NCI-H2107 treated with DMSO at 0.1 percent for 48 hours (cell line): ENCODE measurements around the gene DMXL2.
"Not testable (repeated sequence)": the region's sequence is repeated elsewhere in the genome, so short reads cannot be mapped to it uniquely, and the experiment has no call there.

Experiments used
- DNase-seq: peaks from one replicate; lab custom pipeline; 2025; ENCODE audit not compliant: unreplicated experiment; lab: John Stamatoyannopoulos, UW

Gene DMXL2, protein sequence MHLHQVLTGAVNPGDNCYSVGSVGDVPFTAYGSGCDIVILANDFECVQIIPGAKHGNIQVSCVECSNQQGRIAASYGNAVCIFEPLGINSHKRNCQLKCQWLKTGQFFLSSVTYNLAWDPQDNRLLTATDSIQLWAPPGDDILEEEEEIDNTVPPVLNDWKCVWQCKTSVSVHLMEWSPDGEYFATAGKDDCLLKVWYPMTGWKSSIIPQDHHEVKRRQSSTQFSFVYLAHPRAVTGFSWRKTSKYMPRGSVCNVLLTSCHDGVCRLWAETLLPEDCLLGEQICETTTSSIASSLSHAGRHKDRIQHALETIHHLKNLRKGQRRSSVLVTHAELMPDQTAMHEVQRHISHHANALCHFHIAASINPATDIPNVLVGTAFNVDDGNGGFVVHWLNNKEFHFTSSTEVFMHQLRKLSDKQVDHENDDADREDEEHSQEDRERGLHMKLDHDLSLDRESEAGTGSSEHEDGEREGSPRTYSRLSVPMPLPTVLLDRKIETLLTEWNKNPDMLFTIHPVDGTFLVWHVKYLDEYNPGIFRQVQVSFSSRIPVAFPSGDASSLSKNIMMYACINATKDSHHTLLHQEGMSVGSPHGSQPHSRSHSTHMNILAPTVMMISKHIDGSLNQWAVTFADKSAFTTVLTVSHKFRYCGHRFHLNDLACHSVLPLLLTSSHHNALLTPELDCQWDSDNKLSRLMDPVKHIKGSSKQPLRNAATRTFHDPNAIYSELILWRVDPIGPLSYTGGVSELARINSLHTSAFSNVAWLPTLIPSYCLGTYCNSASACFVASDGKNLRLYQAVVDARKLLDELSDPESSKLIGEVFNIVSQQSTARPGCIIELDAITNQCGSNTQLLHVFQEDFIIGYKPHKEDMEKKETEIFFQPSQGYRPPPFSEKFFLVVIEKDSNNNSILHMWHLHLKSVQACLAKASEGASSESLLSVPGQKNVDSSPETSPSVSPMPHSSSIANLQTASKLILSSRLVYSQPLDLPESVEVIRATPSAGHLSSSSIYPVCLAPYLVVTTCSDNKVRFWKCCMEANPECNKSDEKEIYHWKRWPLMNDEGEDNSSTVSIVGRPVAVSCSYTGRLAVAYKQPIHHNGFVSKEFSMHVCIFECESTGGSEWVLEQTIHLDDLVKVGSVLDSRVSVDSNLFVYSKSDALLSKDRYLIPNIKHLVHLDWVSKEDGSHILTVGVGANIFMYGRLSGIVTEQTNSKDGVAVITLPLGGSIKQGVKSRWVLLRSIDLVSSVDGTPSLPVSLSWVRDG (N-terminal part only)

GRCh38 chr15:51622604-51623370 is at the start of gene DMXL2:
Gene DMXL2, minus strand, starts transcription at chr15:51622771. Its CDS starts 226 bp downstream, at chr15:51622545.
- DNase-seq: peak; percentile 61

DNA sequence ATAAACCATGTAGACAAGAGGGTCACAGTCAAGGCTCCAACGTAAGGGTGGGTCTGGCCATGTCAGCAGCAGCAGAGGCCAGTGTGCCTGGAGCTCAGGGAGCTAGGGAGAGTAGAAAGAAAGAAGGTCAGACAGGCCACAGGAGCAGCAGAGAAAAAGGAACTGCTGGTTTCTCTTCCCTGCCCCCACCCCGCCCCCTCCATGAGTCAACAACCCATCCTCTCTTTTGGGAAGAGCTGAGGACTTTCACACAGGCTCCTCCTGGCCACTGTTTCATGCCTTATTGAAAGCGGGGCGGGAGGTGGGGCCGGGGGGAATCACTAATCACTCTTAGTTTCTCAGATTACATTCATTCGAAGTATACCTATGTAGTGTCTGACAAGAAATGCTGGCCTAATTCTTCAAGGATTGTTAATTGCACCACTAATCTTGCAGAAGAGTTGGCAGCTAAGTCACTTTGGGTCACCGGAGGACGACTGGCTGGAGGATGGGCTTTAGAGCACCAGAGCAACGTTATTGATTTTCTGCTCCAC is 49.6 kb upstream of the DMXL2 start:
- no peak for DNase-seq

- DNase-seq: no peak
These were observed 46.8 kb upstream of the DMXL2 start for GRCh38 chr15:51669381-51669780.

DNA sequence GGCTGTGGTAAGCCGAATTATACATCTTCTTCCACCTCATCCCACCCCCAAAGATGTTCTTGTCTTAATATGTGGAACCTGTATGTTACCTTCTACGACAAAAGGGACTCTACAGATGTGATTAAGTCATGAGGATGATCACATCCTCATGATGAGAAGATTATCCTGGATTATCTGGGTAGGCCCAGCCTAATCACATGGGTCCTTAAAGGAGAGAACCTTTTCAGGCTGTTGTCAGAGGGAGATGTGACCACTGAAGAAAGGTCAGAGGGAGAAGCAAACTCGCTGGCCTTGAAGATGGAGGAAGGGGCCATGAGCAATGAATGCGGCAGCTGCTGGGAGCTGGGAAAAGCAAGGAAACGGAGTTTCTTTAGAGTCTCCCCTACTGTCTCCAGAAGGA is 45.9 kb upstream of the DMXL2 start:
- DNase-seq: no peak

DNA sequence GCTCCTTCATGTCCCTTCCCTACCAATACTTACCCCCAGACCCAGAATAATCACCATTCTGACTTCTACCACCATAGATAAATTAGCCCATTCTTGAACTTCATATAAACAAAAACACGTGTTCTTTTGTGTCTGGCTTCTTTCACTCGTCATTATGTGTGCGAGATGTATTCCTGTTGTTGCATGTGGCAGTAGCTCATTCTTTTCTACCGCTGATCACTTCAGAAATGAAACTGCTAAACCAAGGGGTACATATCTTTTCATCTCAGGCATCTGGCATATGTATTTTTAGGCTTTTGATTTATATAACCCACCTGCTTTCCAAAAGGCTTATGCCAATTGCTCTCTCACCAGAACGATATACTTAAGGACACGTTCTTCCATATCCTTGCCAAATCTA is 44.9 kb upstream of the DMXL2 start:
- no peak for DNase-seq

DNA sequence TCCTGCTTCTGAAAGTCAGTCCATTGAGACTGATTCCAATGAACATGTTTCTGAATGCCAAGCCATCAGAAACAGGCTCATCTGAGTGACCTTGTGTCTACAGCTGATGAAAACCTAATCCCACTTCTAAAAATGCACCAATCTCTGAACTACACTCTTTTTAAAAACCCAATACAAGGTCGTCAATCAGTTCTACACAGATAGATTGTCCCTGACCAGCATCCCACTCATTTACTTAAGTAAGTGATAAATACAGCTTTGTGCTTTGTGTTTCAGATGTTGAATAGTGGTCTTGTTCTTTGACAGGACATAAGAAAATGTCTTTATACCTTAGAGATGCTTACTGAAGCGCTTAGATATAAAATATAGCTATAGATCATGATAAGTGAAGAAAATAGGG is 38.5 kb upstream of the DMXL2 start:
- no peak for DNase-seq

- peak; percentile 40 for DNase-seq
These were observed 36.1 kb upstream of the DMXL2 start for GRCh38 chr15:51658664-51659063.

GRCh38 chr15:51655401-51656057 is 33.0 kb upstream of the DMXL2 start:
- DNase-seq: not testable (repeated sequence)

GRCh38 chr15:51652084-51652668 is 29.6 kb upstream of the DMXL2 start:
- no peak for DNase-seq

- DNase-seq: peak; percentile 67
These were observed 27.3 kb upstream of the DMXL2 start for GRCh38 chr15:51649659-51650521.

DNA sequence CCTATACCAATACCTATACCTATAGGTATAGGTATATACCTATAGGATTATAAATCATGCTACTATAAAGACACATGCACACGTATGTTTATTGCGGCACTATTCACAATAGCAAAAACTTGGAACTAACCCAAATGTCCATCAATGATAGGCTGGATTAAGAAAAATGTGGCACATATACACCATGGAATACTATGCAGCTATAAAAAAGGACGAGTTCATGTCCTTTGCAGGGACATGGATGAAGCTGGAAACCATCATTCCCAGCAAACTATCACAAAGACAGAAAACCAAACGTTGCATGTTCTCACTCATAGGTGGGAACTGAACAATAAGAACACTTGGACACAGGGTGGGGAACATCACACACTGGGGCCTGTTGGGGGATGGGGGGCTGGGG is 26.1 kb upstream of the DMXL2 start:
- not testable (repeated sequence) for DNase-seq

GRCh38 chr15:51648101-51648500 is 25.5 kb upstream of the DMXL2 start:
- not testable (repeated sequence) for DNase-seq

DNA sequence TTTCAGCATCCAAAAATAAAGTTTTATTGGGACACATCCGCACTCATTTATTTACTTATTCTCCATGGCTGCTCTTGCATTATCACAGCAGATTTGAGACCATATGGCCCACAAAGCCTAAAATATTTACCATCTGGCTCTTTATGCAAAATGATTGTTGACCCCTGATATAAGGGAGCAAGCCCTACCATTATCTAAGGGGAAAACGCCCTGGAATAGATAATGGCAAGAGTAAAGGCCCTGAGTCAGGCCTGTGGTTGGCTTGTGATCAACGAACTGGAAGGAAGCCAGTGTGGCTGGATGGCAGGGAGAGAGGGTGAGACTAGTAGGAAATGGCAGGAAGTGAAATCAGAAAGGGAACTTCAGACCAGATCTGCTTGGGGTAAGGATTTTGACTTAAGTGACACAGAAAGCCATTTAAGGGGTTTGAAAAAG is 24.6 kb upstream of the DMXL2 start:
- no peak for DNase-seq

- no peak for DNase-seq
These were observed 20.1 kb upstream of the DMXL2 start for GRCh38 chr15:51642696-51643095.

- DNase-seq: no peak
These were observed 19.0 kb upstream of the DMXL2 start for GRCh38 chr15:51641490-51642130.

- DNase-seq: no peak
These were observed 12.1 kb upstream of the DMXL2 start for GRCh38 chr15:51634591-51635198.

DNA sequence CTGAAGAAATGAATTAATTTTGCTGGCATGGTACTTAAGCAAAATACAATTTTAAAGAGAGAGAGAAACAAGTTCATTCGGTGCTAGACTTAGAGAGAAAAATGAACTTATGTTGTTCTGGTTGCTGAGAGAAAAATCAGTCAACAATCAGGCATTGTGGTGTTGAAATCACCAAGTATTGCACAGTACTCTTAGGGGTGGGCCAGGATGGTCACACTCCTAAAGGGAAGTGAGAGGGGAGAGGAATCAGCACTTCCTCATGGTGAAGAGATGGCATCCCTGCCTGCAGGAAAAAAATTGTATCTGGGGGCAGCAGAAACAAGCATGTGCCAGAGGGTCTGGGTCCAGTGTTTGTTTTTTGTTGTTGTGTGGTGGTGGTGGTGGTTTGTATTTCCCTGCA is 7.0 kb upstream of the DMXL2 start:
- DNase-seq: no peak
